ENCODE data around the gene ZCCHC4. TPM values are rescaled to one million over a fixed set of nuclear protein-coding genes. Genes with fewer than 3 reads are reported as not detected.
"Not testable (repeated sequence)": the region's sequence is repeated elsewhere in the genome, so short reads cannot be mapped to it uniquely, and the experiment has no call there.

ZCCHC4 gene
- total RNA-seq, 1 donor from 2014 or later: 8.4 TPM

- DNase-seq (ENCODE audit: low spot score): no peak
Observed at GRCh38 chr4:25320336-25320735, 7.8 kb downstream of the ZCCHC4 start.

GRCh38 chr4:25320773-25321172, 8.2 kb downstream of the ZCCHC4 start:
- no peak for DNase-seq (ENCODE audit: low spot score)

- DNase-seq (ENCODE audit: low spot score): no peak
Observed at GRCh38 chr4:25321703-25322102, 9.1 kb downstream of the ZCCHC4 start.

DNA sequence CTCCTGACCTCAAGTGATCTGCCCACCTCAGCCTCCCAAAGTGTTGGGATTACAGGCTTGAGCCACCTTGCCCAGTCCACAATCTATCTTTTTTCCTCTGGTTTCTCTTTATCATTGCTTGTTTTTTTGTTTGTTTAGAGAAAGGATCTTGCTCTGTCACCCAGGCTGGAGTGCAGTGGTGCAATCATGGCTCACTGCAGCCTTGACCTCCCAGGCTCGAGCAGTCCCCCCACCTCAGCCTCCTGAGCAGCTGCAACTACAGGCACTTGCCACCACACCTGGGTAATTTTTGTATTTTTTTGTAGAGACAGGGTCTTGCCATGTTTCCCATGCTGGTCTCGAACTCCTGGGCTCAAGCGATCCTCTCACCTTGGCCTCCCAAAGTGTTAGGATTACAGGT, 15.9 kb downstream of the ZCCHC4 start:
- not testable (repeated sequence) for DNase-seq (ENCODE audit: low spot score)

DNA sequence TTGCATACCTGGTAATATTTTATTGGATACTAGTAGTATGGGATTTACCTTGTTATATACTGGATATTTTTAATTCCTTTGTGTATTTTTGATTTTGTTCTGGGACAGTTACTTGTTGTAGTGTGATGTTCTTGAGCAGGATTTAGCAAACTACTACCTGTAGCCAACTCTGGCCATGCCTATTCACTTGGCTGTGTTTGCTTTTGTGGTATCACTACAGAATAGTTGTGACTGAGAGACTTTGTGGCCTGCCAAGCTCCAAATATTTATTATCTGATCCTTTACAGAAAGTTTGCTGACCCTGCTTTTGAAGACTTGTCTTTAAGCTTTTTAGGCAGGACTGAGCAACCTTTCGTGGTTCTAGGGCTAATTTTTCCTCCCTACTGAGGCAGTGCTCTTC, 17.8 kb downstream of the ZCCHC4 start:
- no peak for DNase-seq (ENCODE audit: low spot score)

DNA sequence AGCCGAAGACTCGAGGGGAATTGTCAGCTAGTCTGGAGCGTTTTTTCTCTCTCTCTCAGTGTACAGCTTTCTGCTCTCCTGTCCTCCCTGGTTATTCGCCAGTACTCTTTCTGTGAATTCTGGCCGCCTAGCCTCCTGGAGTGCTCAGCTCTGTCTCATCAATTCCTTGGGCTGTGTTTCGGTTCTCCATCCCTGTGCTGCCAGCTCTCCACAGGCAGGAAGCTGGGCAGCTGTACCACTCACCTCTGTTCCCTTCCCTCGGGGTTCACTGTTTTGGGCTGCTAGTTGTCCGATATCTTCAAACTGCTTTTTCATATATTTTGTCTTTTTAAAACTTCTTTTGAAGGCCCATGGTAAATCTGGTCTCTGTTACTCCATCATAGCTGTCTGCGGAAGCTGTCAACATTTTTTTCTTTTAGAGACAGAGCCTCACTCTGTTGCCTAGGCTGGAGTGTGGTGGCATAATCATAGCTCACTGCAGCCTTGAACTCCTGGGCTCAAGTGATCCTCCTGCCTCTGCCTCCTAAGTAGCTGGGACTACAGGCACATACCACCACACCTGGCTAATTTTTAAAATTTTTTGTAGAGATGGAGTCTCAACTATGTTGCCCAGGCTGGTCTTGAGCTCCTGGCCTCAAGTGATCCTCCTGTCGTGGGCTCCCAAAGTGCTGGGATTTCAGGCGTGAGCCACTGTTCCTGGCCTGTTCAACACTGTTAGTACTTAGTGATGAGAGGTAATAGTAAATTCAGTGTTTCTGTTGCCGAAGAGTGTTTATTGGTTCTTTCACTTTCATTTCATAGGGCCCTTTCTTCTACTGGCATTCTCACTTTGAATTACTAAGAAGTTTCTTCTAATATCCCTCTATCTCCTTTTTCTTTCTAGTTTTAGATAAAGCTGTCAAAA, 18.6 kb downstream of the ZCCHC4 start:
- no peak for DNase-seq (ENCODE audit: low spot score)

- no peak for DNase-seq (ENCODE audit: low spot score)
Observed at GRCh38 chr4:25343671-25344070, 31.1 kb downstream of the ZCCHC4 start.

DNA sequence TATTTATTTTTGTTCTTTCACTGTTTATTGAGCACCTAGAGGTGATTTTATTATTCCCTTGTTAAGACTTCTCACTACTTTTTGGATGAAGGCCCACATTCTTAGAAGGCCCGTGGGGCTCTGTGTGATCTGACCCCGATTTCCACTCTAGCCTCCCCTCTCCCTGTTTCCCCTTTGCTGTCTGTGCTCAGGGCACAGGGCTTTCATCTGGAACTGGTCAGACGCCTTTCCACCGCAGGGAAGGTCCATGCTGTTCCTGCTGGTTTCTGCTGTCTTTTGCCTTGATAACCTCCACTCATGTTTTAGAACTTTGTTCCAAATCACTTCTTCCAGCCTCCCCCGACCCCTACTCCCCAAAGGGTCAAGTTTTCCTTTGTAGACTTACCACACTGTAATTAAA, 33.2 kb downstream of the ZCCHC4 start:
- DNase-seq (ENCODE audit: low spot score): no peak

DNA sequence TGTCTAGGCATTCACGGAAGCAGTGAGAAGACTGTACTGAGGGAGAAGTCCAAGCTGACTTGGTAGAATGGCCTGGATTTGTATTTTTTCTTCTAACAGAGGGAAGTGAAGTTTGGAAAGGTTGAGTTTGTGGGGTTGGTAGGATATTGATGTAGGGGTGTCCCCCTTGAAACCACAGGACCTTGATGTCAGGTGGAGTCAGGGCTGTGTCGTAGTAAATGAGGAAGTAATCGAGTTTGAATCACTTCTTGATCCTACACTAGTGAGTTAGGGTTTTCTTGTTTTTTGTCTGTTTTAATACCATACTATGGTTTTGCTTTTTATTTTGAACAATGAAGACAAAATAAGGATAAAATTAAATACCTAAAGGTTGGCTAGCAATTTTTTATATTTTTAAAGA, 34.3 kb downstream of the ZCCHC4 start:
- DNase-seq (ENCODE audit: low spot score): no peak

DNA sequence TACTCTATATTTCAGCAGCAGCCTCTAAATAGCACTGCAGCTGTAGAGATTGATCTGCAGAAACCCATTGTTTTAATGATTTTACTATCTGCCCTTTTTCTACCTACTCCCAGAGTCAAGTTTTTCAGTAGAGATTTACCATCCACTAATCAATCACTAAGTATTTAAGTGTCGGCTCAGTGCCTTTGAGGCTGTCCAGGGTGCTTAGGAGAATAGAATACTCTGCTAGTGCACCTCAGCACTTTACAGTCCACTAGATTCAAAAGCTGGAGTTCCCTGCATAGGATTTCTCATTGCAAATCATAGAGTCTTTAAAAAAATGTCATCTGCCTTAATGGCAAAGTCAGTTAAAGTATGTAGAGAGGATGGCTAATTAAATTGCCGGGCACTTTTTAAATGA, 34.9 kb downstream of the ZCCHC4 start:
- DNase-seq (ENCODE audit: low spot score): no peak

DNA sequence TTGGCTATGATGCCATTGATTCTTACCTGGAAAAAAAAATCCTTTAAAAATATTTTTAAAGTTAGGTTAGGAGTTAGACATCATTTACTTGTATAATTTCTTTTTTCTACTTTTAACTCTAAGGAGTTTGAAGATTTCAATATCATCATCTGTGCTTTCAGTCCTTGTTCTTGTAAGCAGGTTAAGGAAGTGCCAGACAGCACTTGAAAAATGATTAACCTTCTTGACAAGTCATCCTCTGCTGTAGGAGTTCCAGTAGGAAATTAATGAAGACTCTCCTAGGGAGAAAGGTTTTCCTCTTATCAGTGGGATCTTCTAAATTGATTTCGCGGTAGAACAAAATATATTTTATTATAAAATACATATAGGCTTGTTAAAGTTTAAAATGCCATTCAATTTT, 35.4 kb downstream of the ZCCHC4 start:
- no peak for DNase-seq (ENCODE audit: low spot score)

- no peak for DNase-seq (ENCODE audit: low spot score)
Observed at GRCh38 chr4:25350561-25350960, 38.0 kb downstream of the ZCCHC4 start.

GRCh38 chr4:25351777-25352416, 39.3 kb downstream of the ZCCHC4 start:
- no peak for DNase-seq (ENCODE audit: low spot score)

GRCh38 chr4:25356068-25356467, 43.5 kb downstream of the ZCCHC4 start:
- no peak for DNase-seq (ENCODE audit: low spot score)

DNA sequence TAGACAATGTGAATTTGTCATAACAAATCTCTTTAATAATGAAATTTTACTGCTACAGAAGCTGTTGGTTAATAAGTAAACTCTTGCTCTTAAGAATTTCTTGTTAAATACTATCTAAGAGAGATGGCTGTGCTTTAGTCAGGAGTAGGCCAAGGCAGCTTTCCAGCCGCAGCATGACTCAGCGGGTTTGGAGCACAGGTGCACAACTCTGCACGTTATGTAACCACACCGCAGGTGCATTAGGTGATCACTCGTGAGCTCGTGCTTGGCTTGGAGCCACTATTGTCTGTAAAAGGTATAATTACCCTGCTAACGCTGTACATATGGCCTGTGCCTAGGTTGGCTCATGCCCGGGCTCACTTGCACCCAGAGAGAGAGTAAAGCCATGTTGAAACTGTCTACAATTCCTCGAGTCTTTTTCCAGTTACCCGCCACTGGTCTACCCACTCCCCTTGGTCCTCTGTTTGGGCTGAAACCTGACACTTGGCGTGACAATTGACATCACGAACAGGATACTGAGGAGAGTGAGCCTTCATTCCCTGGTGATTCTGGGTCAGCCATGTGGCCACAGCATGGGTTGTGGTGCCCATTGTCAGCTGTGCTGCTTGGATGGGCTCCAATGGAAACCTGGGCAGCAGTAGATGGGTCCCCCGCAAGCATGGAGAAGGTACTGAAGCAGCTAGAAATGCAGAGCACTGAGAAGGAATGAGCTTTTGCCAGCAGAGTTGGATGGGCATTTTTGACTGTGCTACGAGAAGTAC, 46.1 kb downstream of the ZCCHC4 start:
- no peak for DNase-seq (ENCODE audit: low spot score)

GRCh38 chr4:25361253-25361652, 48.7 kb downstream of the ZCCHC4 start:
- DNase-seq (ENCODE audit: low spot score): no peak

DNA sequence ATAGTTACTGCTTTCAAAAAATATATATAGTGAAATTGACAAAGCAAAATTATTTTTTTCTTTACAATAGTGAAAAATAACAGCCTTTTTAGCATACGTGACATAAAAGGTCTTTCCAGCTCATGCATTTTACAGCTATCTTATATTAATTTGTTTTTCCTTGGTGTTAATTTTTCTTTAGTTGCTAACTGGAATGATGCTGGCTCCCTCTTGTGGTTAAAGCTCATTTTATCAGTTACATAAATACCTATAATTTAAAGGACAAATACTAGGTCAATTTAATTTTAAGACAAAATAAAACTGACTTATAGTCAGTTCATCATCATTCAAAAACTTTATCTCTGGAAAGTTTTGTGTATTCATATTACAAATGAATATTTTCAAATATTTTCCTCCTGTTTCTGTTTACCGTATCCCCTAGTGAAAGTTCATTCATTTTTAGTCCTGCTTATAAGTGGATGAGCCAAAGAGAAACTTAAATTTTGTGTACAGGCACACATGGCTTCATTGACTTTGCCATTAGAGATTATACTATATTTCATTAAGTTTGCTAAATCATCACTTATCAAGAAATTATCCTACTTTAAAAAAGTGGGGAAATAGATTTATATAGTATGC, 54.5 kb downstream of the ZCCHC4 start:
- DNase-seq (ENCODE audit: low spot score): no peak

- DNase-seq (ENCODE audit: low spot score): no peak
Observed at GRCh38 chr4:25367877-25368276, 55.3 kb downstream of the ZCCHC4 start.

DNA sequence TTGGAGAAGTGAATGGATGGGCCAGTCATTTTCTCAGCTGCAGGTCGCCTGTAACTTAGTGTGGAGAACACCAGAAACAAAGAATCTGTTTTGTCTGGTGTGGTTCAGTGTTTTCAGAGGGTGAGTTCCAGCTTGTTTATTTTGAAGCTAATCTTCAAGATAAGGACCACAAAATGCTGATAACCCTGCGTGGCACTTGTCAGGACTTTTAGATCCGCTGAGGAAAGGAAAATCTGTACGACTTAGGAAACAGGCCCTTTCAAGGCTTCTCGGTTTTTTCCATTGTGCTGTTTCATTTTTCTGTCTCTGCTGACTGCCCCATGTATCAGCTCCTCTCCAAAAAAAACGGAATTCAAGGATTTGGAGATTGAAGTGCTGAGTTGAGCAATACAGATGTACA, 55.7 kb downstream of the ZCCHC4 start:
- no peak for DNase-seq (ENCODE audit: low spot score)

DNA sequence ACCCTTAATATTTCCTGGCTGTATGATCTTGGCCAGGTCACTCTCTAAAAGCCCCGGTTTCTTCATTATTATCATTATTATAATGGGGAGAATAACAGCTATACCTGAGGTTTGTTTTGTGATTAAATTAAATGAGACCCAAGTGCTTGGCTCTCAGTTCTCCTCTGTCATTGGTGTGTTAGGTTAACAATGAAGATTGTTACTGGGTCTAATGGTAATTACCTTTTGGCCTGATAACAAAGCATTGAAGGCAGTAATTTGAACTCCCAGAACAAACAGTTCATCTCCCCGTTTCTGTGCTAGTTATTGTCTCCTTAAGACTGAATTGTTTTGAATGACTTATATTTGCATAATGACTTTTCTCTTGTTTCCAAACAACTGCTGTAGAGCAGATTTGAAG, 57.7 kb downstream of the ZCCHC4 start:
- no peak for DNase-seq (ENCODE audit: low spot score)

DNA sequence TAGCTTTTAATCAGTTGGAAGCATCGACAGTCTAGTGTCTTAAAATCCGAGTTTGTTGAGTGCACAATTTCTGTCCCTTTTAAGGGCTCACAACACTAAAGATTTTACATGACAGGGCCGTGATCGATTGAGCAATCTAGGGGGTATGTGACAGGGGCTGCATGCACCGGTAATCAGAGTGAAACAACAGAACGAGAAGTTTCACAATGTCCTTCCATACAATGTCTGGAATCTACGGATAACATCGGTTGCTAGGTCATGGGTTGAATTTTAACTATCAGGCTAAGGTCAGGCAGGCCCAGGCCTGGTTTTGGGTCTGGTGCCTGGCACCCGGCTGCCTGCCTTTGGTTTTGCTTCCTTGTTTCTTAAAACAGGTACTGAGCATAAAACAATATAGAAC, 60.0 kb downstream of the ZCCHC4 start:
- not testable (repeated sequence) for DNase-seq (ENCODE audit: low spot score)
